B cell (primary cell): ENCODE measurements around the gene MICOS13. TPM values are rescaled to one million over a fixed set of nuclear protein-coding genes. Genes with fewer than 3 reads are reported as not detected.

ENCODE experiments used
- ATAC-seq: fragments of 200-7000 bp; cut with Tn5 transposase; one replicate; pipeline ENCODE4 v1.10.0; 2021; ENCODE audit warnings: low read depth, mild to moderate bottlenecking, moderate number of reproducible peaks, moderate library complexity
- CTCF ChIA-PET: fragments of 350-600 bp; sonication (Branson Sonifier 250); formaldehyde crosslinking; loops from one replicate; lab custom pipeline; 2021; ENCODE audit warnings: antibody characterized with exemption, inconsistent platforms; lab: Charles Lee
- POLR2A ChIA-PET: fragments of 350-600 bp; sonication (Branson Sonifier 250); formaldehyde crosslinking; loops from one replicate; lab custom pipeline; 2021; ENCODE audit warnings: antibody characterized with exemption; lab: Charles Lee
- DNase-seq: peaks from one replicate; pipeline ENCODE4 v3.0.0; 2013
- H2AFZ ChIP-seq: 2 replicates; pipeline ENCODE4 v1.6.1; 2012; ENCODE audit warnings: mild to moderate bottlenecking, low read depth, low read length; ENCODE audit not compliant: insufficient read depth, poor library complexity, severe bottlenecking
- H3K27ac ChIP-seq, 2 donors: 1 replicate in 1 of 2; 2 replicates in 1 of 2; pipeline ENCODE4 v1.5.1; 2012 to 2013; ENCODE audit warnings: low read length in 2 of 2, mild to moderate bottlenecking in 2 of 2, moderate library complexity in 1 of 2
- H3K27me3 ChIP-seq, 4 experiments: fragments of 200-600 bp in 1 of 4; sonication (generic) in 1 of 4; replicated peaks in 1 of 4; 1 replicate in 2 of 4; 2 replicates in 2 of 4; pipeline versions ENCODE4 v1.6.1 to v1.7.0; 2013 to 2016; ENCODE audit warnings: low read length in 3 of 4, mild to moderate bottlenecking in 2 of 4, mixed read lengths in 1 of 4, moderate library complexity in 1 of 4; ENCODE audit not compliant: insufficient read depth in 4 of 4, control insufficient read depth in 3 of 4; ENCODE audit errors: control extremely low read depth in 1 of 4
- H3K36me3 ChIP-seq, 2 experiments: replicated peaks in 1 of 2; 1 replicate in 1 of 2; 2 replicates in 1 of 2; pipeline versions ENCODE4 v1.6.1 to v1.7.1; 2013; ENCODE audit warnings: low read length in 1 of 2; ENCODE audit not compliant: insufficient read depth in 2 of 2, control insufficient read depth in 1 of 2; ENCODE audit errors: control extremely low read depth in 1 of 2, extremely low read depth in 1 of 2
- H3K4me1 ChIP-seq, 2 donors: fragments of 200-600 bp in 1 of 2; sonication (generic) in 1 of 2; 1 replicate in 1 of 2; 2 replicates in 1 of 2; pipeline versions ENCODE4 v1.5.1 to v1.6.1; 2013 to 2017; ENCODE audit warnings: low read length in 2 of 2; ENCODE audit not compliant: control insufficient read depth in 2 of 2, insufficient read depth in 2 of 2
- H3K4me2 ChIP-seq: replicated peaks from 2 replicates; pipeline ENCODE3; 2012; ENCODE audit warnings: mild to moderate bottlenecking, low read depth, low read length; ENCODE audit not compliant: poor library complexity, severe bottlenecking
- H3K4me3 ChIP-seq, 5 experiments: fragments of 200-600 bp in 1 of 5; sonication (generic) in 1 of 5; 1 replicate in 3 of 5; 2 replicates in 2 of 5; pipeline versions ENCODE4 v1.5.1 to v1.7.0; 2011 to 2016; ENCODE audit warnings: low read length in 4 of 5, mild to moderate bottlenecking in 4 of 5, low read depth in 2 of 5, control low read depth in 1 of 5, moderate library complexity in 1 of 5; ENCODE audit not compliant: insufficient read depth in 1 of 5; ENCODE audit errors: control extremely low read depth in 1 of 5, extremely low read depth in 1 of 5
- H3K79me2 ChIP-seq: fragments of 200-600 bp; sonication (generic); one replicate; pipeline ENCODE4 v1.6.0; 2016; ENCODE audit warnings: low read length; ENCODE audit not compliant: control insufficient read depth, insufficient read depth
- H3K9ac ChIP-seq: fragments of 200-600 bp; sonication (generic); 2 replicates; pipeline ENCODE4 v1.6.1; 2017; ENCODE audit warnings: mild to moderate bottlenecking, low read length, moderate library complexity
- H3K9me3 ChIP-seq, 3 donors: one replicate each; pipeline versions ENCODE4 v1.6.1 to v1.7.1; 2013; ENCODE audit warnings: low read length in 2 of 3; ENCODE audit not compliant: control insufficient read depth in 2 of 3, insufficient read depth in 1 of 3; ENCODE audit errors: control extremely low read depth in 1 of 3
- H4K20me1 ChIP-seq: 2 replicates; pipeline ENCODE4 v1.6.0; 2012; ENCODE audit warnings: mild to moderate bottlenecking, low read length; ENCODE audit not compliant: insufficient read depth, control insufficient read depth, poor library complexity, severe bottlenecking
- H3K27ac Mint-ChIP-seq: one replicate; pipeline ENCODE4 v1.8.0; 2021; ENCODE audit warnings: mixed read lengths
- H3K27me3 Mint-ChIP-seq: one replicate; pipeline ENCODE4 v1.8.0; 2021; ENCODE audit warnings: mixed read lengths
- H3K4me1 Mint-ChIP-seq: one replicate; pipeline ENCODE4 v1.8.0; 2021; ENCODE audit warnings: mixed read lengths
- H3K4me3 Mint-ChIP-seq: one replicate; pipeline ENCODE4 v1.8.0; 2021; ENCODE audit warnings: mixed read lengths
- H3K9me3 Mint-ChIP-seq: one replicate; pipeline ENCODE4 v1.8.0; 2022; ENCODE audit warnings: mixed read lengths; ENCODE audit not compliant: insufficient read depth
- EZH2 ChIP-seq: IDR thresholded peaks from 2 replicates; pipeline ENCODE4 v1.6.1; 2012; ENCODE audit warnings: borderline replicate concordance, low read depth, mild to moderate bottlenecking, moderate library complexity, low read length; ENCODE audit not compliant: insufficient read depth, poor library complexity, severe bottlenecking
- WGBS: methylation state at CpG from one replicate; pipeline ENCODE4 v1.1.5; 2013; ENCODE audit warnings: missing lambda C conversion rate; ENCODE audit not compliant: insufficient coverage; 5-methylcytosine and 5-hydroxymethylcytosine counted together
- intact Hi-C: fragments of 100-400 bp; cut with micrococcal nuclease; formaldehyde crosslinking; loops from one replicate; pipeline ENCODE4 v1.10.0; 2022
- polyA plus RNA-seq: library from polyadenylated mRNA; depleted of rRNA; stranded (reverse); fragments of >200 nt; gene quantifications from 2 replicates; pipeline ENCODE4 v1.2.3, GENCODE V29; 2012
- total RNA-seq, 2 donors: library from RNA; stranded (reverse); fragments of 120-200 nt in 1 of 2; gene quantifications; 1 replicate in 1 of 2; 2 replicates in 1 of 2; pipeline versions ENCODE4 v1.2.3 to v1.2.4, GENCODE V29; 2013 to 2022
- TF ChIP-seq, protein P1 (sequence below): fragments of 200-600 bp; IDR thresholded peaks from one replicate; pipeline ENCODE4 v1.8.0; 2022; ENCODE audit warnings: antibody characterized with exemption, mild to moderate bottlenecking

MICOS13 gene
- total and polyA plus RNA-seq, 2 donors (not counting 1 experiment from before 2014, with no cell fraction given): 30.8 to 41.9 TPM

DNA sequence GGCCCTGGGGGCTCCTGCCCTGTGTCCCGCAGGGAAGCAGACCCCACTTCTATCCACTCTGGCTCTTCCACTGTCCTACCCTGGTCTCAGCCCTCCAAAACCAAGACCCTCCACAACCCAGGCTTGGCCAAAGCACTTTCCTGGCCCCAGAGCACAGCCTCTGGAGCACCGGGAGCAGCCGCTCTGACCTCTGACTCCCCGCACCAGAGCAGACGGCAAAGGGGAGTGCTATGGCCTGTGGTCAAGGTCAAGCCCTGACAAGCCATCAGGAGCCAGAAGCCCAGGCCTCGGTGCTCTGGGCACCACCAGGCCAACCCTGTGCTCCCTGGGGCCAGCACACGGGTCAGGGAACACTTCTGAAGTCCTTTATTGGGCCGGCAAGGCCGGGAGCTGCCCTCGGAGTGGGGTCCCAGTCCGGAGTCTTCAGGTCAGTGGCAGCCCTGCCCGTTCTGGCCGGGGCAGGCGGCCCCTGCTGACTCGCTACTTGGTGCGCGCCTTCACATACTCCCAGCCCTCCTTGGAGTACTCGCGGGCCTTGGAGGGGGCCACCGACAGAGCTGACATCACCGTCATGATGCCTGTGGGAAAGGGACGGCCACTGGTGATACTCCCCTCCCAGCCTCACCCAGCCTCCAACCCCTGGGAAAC is 2.1 kb downstream of the MICOS13 start:
- Histone ChIP-seq H3K27me3 (no peaks in the 10 kb centered on the region), H3K9me3 (peaks cover 0 to 3% (median 0%) of the 10 kb centered on the region in 3 donors), H2AFZ (no peak overlapping the region), H3K27ac (no peak overlapping the region), H3K9ac (no peak overlapping the region), H4K20me1 (no peaks in the 10 kb centered on the region), H3K4me3 (no peak overlapping the region), H3K36me3 (no peaks in the 10 kb centered on the region), H3K4me1 (peaks cover 14 to 17% of the 10 kb centered on the region in 2 donors), H3K4me2 (no peak overlapping the region), H3K79me2 (peaks cover 12% of the 10 kb centered on the region)
- Mint-ChIP-seq H3K27ac (no peak overlapping the region), H3K27me3 (no peaks in the 10 kb centered on the region), H3K4me1 (peaks cover 25% of the 10 kb centered on the region), H3K4me3 (peak overlapping the region; percentile 13), H3K9me3 (no peaks in the 10 kb centered on the region)
- ChIA-PET POLR2A (no interaction called here), CTCF (no interaction called here)
- intact Hi-C loops: no loop called here
- ATAC-seq (no peak), DNase-seq (peak; percentile 29)
- TF ChIP-seq, protein P1, sequence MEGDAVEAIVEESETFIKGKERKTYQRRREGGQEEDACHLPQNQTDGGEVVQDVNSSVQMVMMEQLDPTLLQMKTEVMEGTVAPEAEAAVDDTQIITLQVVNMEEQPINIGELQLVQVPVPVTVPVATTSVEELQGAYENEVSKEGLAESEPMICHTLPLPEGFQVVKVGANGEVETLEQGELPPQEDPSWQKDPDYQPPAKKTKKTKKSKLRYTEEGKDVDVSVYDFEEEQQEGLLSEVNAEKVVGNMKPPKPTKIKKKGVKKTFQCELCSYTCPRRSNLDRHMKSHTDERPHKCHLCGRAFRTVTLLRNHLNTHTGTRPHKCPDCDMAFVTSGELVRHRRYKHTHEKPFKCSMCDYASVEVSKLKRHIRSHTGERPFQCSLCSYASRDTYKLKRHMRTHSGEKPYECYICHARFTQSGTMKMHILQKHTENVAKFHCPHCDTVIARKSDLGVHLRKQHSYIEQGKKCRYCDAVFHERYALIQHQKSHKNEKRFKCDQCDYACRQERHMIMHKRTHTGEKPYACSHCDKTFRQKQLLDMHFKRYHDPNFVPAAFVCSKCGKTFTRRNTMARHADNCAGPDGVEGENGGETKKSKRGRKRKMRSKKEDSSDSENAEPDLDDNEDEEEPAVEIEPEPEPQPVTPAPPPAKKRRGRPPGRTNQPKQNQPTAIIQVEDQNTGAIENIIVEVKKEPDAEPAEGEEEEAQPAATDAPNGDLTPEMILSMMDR: no peak
- TF ChIP-seq EZH2: no peak
- 97% methylated on average over 20 of the region's 22 CpGs for WGBS

DNA sequence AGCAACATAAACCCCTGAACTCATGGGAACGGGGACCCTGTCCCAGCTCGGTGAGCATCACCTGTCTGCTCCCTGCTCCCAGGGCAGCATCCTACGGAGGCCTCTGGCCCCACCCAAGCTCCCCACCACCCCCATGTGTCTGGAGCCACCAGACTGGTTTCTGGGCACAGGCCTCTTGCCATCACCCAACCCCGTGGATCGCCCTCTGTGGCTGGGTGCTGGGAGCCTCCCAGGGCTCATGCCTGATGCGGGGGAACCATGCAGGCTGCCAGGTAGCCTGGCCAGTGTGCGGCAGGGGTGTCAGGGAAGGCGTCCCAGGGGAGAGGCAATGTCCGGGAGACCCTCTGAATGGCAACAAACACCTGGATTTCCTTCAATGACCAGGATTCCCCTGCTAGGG is 2.7 kb downstream of the MICOS13 start:
- Histone ChIP-seq H3K4me3 (no peak overlapping the region), H3K9ac (no peak overlapping the region), H3K27me3 (no peaks in the 10 kb centered on the region), H3K36me3 (no peaks in the 10 kb centered on the region), H4K20me1 (no peaks in the 10 kb centered on the region), H2AFZ (no peak overlapping the region), H3K79me2 (peaks cover 12% of the 10 kb centered on the region), H3K9me3 (peaks cover 0 to 3% (median 0%) of the 10 kb centered on the region in 3 donors), H3K4me1 (peaks cover 14 to 17% of the 10 kb centered on the region in 2 donors), H3K4me2 (no peak overlapping the region), H3K27ac (no peak overlapping the region)
- no peaks in the 10 kb centered on the region for H3K27me3 Mint-ChIP-seq
- no peaks in the 10 kb centered on the region for H3K9me3 Mint-ChIP-seq
- DNase-seq: peak; percentile 23
- ChIA-PET POLR2A (no interaction called here), CTCF (no interaction called here)
- peak overlapping the region; percentile 50 for H3K27ac Mint-ChIP-seq
- H3K4me1 Mint-ChIP-seq: peaks cover 25% of the 10 kb centered on the region
- intact Hi-C loops: no loop called here
- H3K4me3 Mint-ChIP-seq: no peak overlapping the region
- ATAC-seq: no peak
- TF ChIP-seq, protein P1: no peak
- TF ChIP-seq EZH2: no peak
- WGBS: 100% methylated on average over 9 of the region's 9 CpGs
